ENCODE measurements around the gene COMMD7.
A peak's percentile ranks its signal among the peaks of the same experiment; 100 is the strongest.
"Not testable (repeated sequence)": the region's sequence is repeated elsewhere in the genome, so short reads cannot be mapped to it uniquely, and the experiment has no call there.

The COMMD7 gene

GRCh38 chr20:32765230-32765875 lies 22.1 kb upstream of the COMMD7 start:
- not testable (repeated sequence) for DNase-seq

- no peak for DNase-seq
Measured at GRCh38 chr20:32764005-32764960, 21.0 kb upstream of the COMMD7 start.

DNA sequence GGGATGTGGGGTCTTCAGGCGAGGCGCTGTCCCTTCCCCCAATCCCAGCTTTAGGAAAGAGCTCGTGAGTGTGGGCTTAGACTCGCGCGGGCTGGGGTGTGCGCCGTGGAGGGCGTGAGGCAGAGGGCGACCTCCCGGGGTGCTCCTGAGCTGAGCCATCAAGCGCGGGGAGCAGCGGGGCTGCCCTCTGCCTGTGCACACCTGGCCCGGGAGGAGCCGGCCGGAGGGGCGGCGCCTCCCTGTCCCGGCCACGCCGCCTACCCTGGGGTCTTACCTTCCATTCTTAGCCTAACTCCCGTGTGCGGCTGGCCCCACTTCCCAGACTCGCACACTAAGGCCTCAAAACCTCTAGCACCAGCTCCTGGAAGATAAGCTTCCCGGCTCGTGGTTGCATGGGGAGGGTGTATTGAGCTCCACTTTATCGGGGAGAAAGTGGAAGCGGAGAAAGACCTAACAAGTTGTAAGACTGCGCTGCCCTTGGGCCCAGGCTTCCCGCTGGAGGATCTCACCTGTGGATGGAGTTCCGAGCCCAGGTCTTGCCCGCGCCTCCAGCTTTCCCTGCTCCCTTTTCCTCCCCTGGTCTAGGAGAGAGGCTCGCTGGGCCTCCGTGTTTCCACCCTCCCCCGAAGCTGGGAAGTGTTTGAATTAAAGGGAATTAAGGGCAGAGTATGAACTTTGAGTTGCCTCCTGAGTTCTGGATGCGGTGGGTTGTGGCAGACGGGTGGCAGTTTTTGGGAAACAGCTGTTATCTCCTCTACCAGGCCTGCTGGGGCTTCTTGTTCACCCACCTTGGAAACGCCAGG lies 20.1 kb upstream of the COMMD7 start:
- DNase-seq: no peak

DNA sequence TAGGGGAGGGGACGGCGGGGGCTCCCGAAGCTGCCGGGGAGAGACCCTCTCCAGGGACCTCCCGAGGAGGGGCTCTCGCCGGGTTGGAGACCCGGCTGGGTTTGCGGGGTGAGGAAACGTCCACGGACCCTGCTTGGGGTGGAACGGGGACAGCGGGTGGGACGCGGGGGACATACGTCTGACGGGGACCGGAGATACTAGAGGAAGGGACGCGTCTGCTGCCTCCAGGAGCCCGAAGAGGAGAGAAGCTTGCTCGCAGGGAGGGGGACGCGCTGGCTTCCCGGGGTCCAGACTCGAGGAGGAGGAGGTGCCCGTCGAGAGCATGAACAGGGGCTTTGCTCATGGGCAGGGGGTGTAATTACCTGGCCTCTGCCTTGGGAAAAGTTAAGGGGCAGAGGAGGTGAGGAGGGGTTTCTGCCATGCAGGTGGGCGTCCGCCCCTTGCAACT lies 19.5 kb upstream of the COMMD7 start:
- DNase-seq: peak; percentile 29 to 32

DNA sequence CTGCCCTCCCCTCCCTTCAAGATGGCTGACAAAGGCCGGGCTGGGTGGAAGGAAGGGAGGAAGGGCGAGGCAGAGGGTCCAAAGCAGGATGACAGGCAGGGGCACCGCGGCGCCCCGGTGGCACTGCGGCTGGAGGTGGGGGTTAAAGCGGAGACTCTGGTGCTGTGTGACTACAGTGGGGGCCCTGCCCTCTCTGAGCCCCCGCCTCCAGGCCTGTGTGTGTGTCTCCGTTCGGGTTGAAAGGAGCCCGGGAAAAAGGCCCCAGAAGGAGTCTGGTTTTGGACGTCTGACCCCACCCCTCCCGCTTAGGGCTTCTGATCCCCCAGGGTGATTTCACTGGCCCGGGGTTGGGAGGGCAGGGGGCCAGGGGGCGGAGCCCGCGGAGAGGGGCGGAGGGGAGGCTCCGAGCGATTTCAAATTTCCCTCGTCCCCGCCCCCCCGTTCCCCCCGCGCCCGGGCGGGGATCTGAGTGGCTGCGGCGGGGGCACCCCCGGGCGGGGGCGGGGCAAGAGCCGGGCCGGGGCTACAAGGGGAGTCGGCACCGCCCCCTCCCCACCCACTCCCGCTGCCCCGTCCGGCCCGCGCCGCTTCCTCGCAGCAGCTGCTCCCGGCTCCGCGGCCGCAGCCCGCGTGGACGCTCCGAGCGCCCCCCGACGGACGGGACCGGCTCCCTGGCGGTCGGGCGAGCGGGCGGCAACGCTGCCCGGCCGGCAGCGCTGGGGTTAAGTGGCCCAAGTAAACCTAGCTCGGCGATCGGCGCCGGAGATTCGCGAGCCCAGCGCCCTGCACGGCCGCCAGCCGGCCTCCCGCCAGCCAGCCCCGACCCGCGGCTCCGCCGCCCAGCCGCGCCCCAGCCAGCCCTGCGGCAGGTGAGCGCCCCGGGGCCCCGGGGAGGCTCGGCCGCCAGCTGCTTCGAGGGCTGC lies 18.8 kb upstream of the COMMD7 start, which contains the start of gene DNMT3B:
Gene DNMT3B, plus strand, starts transcription at position 555 of the 923 bp plus-strand sequence. CDS start 17,939 bp downstream, outside the sequence.
- DNase-seq: peak; percentile 78 to 87

GRCh38 chr20:32761417-32761830 lies 18.2 kb upstream of the COMMD7 start:
- DNase-seq: no peak

DNA sequence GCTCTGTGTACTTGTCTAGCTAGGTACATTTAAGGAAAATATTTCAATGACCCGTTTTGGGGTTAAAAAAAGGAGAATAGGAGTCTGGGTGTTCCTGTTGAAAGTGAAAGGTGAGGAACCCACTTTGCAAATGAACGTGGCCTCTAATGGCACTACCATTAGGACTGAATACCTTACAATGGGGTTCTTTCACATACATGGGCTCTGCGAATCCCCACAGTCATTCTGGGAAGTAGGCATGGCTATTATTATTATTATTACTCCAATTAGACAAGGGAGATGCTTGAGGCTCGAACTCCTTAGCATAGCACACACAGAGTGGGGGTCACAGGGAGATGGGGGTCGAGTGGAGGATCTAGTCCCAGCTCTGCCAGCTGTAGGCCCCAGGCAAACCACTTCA lies 12.9 kb upstream of the COMMD7 start:
- DNase-seq: no peak

GRCh38 chr20:32753731-32754130 lies 10.5 kb upstream of the COMMD7 start:
- no peak for DNase-seq

GRCh38 chr20:32752458-32753250 lies 9.4 kb upstream of the COMMD7 start:
- no peak for DNase-seq

DNA sequence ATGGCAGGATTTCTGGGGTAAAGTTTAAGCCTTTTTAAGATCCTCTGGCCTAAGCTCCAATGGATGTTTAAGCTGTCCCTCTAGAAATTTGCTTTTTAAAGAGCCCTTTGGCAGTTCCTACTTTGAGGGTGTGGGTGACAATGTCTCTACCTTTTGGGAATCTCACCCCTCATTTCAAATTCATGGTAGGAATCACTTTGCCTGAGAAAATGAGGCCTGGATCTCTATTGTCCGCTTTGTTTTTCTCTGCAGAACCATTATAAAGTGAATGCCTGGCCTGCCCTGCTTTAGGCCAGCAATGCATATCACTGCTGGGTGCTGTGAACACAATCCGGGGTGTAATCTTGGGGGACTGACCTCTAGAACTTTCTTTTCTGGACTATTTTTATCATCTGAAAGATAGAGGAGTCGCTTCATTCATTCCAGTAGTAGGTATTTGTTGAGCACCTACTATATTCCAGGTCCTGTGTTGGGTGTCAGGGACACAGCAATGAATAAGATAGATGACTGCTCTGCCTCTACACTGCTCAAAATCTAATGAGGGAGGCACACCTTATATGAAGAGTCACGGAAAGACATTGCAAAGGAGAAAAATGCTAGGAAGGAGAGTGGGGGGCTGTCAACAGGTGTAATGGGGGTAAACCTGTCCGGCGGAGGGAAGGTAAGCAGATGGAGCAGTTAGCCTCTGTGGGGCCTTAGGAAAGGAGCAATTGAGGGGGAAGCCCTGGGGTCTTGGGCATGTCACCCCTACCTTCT lies 8.6 kb upstream of the COMMD7 start:
- DNase-seq: no peak

- DNase-seq: no peak
Measured at GRCh38 chr20:32751293-32751692, 8.0 kb upstream of the COMMD7 start.

- no peak for DNase-seq
Measured at GRCh38 chr20:32749914-32750637, 6.8 kb upstream of the COMMD7 start.

DNA sequence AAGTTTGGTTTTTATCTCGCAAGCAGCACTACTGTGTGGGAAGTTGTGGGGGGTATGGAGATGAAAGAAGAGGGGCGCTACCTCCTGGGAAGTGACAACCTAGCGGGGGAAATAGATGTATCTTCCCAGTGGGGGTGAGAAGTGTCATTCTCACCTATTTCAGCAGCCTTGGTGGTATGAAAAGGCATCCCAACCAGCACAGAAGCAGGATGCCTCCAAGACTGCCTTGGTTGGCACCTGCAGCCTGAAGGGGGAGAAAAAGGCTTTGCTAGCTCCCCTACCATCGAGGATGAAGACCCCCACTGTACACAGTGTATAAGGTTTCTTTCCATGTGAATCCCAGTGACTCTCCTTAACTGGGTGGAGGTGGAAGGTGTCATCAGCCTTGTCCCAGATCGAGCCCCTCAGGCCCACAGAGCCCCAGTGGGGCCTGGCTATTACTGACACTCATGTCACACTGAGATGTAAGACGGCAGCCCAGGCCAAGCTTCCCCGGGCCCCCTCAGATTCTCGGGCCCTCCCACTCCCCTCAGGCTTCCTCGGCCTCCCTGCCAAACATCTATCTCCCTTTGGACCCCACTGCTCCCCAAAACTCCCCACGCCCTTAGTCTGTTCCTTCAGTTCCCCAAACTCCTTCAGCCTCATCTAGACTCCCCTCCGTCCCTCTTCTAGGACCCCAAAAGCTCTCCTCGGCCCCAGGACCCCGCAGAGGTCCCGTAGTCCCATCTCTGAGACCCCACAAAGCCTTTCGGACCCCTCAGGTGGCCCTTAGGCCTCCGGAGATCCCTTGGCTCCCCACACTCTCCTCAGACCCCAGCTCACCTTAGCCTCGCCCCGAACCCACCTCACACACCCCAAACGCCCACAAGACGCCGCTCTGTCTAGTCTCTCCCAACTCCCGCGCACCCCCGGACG lies 688 bp downstream of the COMMD7 start:
- DNase-seq: peak; percentile 20 to 30

DNA sequence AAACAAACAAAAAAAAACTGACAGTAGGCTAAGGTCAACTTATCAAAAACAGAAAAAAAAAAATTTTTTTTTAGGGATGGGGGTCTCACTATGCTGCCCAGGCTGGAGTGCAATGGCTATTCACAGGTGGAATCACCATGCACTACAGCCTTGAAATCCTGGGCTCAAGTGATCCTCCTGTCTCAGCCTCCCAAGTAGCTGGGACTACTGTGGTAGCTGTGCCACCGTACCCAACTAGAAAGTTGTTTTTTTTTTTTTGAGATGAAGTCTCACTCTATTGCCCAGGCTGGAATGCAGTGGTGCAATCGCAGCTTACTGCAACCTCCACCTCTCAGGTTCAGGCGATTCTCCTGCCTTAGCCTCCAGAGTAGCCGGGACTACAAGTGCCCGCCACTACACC lies 2.1 kb downstream of the COMMD7 start:
- DNase-seq: no peak

DNA sequence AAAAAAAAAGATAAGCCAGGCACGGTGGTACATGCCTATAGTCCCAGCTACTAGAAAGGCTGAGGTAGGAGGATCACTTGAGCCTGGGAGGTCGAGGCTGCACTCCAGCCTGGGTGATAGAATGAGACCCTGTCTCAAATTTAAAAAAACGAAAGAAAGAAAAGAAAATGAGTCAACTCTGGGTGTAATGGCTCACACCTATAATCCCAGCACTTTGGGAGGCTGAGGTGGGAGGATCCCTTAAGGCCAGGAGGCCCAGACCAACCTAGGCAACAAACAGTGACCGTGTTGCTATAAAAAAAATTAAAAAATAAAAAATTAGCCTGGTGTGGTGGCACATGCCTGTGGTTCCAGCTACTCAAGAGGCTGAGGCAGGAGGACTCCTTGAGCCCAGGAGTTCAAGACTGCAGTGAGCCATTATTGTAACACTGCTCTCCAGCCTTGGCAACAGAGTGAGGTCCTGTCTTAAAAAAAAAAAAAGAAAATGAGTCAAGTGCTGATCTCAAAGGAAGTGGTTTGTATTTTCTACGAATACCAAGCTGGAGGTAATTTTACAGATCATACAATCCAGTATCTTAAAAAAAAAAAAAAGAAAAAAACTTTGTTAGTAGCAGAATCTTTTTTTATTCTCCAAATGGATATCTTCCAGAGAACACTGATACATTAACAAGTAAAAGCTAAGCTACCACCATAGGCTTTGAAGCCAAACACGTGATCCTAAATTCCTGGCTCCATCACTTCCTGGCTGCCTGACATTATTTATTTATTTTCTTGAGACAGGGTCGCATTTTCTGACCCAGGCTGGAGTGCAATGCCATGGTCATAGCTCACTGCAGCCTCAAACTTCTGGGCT lies 5.7 kb downstream of the COMMD7 start:
- DNase-seq: peak; percentile 17 to 24

DNA sequence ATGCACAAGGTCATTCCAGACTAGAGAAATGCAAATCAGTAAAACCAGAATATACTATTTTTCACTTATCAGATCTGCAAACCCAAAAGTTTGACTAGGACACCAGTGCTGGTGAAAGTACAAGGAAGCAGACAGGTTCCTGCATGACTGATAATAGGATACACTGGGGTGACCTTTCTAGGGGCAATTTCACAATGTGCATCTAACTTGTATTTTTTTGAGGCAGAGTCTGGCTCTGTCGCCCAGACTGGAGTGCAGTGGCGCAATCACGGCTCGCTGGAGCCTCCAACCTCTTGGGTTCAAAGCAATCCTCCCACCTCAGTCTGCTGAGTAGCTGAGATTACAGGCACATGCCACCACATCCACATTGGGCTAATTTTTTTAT lies 11.4 kb downstream of the COMMD7 start:
- DNase-seq: no peak

GRCh38 chr20:32729334-32729733 lies 13.9 kb downstream of the COMMD7 start:
- DNase-seq: not testable (repeated sequence)

All from stimulated activated CD4-positive, alpha-beta T cell treated with anti-CD3 and anti-CD28 coated beads, Interleukin-2, amount 100 ng/mL, for 24 hours (primary cell).